Stimulated activated CD8-positive, alpha-beta memory T cell treated with anti-CD3 and anti-CD28 coated beads, Interleukin-7, amount 100 ng/mL, for 48 hours (primary cell): ENCODE results near the gene PYY.
"Not testable (repeated sequence)": the region's sequence is repeated elsewhere in the genome, so short reads cannot be mapped to it uniquely, and the experiment has no call there.

Experiments used
- DNase-seq, 2 donors: peaks; one replicate each; pipeline ENCODE4 v3.0.0-alpha.2; 2020; ENCODE audit warnings: low read depth in 1 of 2; ENCODE audit errors: extremely low read depth in 1 of 2

Gene PYY

DNA sequence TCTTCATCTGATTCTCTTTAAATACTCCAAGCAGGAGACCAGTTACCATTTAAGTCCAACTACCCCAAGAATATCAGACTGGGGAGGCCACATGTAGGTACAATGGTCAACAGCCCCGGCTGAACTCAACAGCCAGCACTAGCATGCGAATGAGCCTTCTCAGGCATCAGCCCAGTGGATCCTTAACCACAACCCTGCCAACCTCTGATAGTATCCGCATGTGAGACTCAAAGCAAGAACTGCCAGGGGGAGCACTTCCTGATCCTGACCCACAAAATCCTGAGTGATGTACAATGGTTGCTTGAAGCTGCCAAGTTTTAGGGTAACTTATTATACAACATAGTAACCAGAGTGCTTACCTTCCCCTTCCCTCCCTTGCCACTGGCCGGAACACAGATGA lies 4.0 kb downstream of the PYY start:
- DNase-seq, result no peak

DNA sequence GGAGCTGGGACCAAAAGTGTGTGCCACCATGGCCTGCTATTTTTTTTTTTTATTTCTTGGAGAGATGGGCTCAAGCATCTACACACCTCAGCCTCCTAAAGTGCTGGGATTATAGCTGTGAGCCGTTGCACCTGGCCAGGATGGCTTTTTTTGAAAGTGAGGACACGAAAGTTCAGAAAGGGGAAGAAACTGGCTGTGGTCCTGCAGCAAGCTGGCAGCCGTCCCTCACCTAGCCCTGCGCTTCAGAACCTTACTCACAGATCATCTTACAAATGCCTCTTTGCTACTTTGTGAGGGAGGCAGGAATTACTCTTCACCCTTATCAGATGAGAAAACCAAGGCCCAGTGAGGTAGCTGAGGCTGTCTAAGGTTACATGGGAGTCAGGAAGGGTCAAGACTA lies 7.0 kb downstream of the PYY start:
- no peak for DNase-seq

DNA sequence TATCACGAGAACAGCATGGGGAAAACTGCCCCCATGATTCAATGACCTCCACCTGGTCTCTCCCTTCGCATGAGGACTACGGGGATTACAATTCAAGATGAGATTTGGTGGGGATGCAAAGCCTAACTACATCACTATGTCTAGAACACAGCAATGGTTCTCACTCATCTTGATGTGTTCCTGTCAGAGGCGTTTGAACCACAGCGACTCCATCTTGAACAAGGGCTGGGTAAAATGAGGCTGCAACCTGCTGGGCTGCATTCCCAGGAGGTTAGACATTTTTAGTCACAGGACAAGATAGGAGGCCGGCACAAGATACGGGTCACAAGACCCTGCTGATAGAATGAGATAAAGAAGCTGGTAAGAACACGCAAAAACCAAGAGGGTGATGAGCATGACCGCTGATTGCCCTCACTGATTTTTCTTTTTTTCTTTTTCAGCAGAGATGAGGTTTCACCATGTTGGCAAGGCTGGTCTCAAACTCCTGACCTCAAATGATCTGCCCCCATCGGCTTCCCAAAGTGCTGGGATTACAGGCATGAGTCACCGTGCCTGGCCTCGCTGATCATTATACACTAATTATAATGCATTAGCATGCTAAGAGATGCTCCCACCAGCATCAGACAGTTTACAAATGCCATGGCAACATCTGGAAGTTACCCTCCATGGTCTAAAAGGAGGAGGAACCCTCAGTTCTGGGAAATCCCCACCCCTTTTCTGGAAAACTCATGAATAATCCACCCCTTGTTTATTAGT lies 8.5 kb downstream of the PYY start:
- no peak for DNase-seq

DNA sequence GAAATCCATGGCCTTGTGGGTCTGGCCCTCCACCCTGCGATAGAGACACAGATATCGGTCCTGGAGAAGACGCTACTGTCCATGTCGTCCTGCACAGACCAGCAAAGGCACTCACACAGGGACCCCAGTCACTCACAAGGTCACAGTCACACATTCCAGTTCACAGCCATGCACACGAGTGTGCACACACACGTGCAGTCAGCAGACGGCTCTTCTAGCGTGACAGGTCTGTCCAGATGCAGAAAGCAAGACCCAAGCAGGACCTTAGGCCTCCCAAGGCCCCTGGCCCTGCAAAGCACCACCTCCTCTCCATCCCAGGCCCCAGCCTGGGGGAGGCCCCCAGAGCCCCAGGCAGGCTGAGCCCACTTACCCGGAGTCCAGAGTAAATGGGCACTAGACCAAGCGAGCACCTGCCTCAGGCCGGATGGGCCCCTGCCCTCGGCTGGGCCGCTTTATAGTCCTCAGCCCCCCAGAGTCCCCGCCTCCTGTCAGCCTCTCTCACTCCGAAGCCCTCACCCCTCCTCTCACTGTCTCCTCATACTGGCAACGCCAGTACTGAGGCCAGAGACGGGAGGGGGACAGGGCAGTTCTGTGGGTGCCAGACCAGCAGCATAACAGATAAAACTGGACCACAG lies 11.6 kb downstream of the PYY start, which contains the start of gene PPY:
Gene PPY (minus strand): TSS at position 426 of the 635 bp plus-strand sequence. CDS start 822 bp downstream, outside the sequence.
- no peak for DNase-seq

DNA sequence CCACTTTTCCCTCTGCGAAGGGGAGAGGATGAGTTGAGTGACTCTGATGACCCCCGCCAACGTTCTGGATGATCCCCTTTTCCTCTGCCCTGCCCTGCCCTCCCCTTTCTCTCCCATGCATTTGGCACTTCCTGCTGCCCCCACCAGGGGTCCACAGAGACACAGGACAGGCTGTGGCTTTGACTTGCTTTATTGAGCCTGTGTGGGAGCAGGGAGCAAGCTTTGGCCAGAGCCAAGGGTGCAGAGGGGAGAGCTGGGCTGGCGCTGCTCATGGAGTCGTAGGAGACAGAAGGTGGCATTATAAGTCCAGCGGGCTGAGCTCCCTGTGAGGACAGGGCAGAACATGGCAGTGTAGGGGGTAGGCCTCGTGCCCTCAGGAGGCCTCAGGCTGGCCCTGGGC lies 13.1 kb downstream of the PYY start:
- DNase-seq, result no peak

DNA sequence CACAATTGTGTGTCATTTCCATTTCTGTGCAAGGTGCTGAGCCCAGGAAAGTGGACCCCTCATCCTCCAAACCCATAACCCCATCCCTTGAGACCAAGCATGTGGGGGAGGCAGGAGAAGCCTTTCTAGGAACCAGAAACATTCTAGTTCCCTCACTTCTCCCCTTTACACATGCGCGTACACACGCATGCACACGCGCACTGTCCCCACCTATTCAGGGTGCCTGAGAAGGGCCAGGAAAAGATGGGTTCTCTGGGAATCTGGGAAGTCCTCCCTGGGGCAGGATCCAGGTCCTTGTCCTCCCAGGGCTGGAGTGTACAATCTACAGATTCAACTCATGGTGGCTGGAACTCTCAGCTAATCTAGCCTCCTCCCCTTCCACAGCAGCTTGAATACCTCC lies 13.9 kb downstream of the PYY start:
- DNase-seq, result no peak

DNA sequence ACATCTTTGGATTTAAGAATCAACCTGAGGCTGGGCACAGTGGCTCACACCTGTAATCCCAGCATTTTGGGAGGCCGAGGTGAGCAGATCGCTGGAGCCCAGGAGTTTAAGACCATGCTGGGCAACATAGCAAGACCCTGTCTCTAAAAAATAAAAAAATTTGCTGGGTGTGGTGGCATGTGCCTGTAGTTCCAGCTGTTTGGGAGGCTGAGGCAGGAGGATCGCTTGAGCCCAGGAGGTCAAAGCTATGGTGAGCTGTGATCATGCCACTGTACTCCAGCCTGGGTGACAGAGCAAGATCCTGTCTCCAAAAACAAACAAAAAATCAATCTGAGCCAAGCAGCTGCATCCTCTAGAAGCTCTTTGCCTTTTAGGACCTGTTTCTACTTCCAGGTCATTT lies 14.3 kb downstream of the PYY start:
- not testable (repeated sequence) for DNase-seq

DNA sequence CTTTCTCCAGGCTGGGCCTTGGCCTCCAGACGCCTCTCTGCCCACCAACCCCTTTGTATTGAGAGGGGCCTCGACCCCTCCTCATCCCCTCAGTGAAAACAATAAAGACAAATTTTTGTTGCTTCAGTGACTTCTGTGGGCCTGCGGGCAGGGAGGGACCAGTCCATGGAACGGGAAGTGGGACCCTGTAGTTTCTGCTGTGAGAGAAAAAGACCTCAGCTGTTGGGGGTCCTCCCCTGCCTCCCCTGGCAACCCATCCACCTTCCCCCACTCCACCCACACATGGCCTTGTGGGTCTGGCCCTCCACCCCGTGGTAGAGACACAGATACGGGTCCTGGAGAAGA lies 14.9 kb downstream of the PYY start:
- no peak for DNase-seq

DNA sequence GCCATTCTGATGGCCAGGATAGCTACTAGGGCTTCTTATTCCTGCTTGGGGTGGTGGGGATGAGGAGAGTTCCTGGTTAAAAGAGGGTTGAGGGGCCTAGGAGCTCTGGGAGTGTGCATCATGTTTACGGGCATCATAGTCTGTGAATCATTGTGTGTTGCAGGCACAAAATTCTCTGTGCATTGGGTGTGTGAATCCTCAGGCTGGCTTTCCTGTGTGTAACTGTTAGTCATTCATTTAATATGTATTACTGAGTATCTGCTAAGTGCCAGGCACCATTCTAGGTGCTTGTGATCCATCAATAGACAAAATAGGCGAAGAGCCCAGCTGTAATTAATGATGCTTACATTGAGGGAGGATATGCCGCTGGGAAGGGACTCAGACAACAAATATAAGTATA lies 17.3 kb downstream of the PYY start:
- no peak for DNase-seq

DNA sequence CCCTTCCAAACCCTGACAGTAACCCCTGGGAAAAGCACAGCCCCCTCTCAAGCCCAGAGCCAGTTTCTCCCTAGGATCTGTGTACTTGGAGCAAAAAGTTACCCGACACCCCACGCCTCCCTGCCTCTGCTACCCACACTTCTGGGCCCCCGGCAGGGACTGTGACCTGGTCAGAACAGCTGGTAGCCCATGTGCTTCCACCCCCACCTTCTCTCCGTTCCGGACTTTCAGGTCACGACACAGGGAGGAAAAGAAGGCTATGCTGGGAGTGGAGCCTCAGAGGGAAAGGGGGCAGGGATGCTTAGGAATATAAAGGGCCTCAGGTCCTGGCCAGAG lies 17.8 kb downstream of the PYY start:
- DNase-seq, result no peak

DNA sequence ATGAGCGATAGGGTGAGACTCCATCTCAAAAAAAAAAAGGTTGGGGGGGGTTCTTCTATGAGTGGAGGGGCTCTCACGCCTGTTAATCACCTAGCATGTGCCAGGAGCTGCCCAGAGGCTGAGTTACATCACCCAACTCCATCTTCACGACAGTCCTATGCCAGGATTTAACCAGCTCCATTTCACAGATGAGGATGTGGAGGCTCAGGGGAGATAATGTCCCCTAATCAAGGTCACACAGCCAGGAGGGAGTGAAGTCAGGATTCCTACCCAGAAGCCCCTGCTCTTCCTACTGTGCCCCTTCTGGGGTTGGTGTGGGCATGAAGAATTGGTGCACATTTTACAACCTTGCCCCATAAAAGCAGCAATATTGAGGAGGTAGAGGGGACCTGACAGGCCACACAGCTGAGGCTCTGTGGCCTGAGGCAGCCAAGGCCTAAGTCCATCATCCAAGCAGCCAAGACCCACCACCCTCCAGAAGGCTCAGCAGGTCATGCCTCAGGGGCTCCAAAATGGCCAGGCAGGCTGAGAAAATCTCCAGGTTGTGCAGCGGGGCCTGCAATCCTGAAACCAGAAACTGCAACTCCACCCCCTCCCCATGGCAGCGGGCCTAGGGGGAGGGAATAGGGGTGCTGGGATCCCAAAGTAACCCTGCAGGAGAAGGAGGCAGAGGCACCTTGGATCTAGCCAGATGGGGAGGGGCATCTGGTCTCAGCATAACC lies 18.4 kb downstream of the PYY start:
- DNase-seq, result no peak

DNA sequence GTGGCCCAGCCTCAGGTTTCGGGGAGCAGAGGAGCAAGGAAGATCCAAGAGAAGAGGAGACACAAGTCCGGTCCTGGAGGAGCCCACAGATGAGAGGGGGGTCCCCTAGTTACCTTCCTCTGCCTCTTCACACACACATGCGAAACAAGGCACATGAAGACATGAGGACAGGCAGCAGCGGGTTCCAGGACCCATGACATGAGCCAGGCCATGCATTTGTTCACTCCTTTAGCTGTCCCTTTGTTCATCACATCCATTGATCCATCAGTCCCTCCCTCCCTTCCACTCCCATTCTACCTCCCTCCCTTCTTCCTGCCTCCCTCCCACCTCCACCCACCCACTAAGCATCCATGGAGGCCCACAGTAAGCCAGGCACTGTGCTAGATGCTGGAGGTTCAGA lies 20.8 kb downstream of the PYY start:
- no peak for DNase-seq

DNA sequence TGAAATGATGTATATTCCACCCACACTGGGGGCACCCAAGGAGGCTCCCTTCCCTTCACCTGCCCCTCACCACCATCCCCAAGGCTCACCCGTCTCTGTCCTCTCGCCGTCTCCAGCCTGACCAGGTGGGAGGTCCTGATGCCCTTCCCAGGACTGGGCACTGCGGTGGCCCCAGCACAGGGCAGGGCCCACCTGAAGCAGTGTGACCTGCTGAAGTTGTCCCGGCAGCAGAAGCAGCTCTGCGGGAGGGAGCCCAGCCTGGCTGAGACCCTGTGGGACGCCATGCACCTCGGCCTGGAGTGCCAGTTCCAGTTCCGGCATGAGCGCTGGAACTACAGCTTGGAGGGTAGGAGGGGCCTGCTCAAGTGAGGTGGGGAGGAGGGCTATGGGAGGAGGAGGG lies 21.4 kb downstream of the PYY start:
- DNase-seq, result no peak

DNA sequence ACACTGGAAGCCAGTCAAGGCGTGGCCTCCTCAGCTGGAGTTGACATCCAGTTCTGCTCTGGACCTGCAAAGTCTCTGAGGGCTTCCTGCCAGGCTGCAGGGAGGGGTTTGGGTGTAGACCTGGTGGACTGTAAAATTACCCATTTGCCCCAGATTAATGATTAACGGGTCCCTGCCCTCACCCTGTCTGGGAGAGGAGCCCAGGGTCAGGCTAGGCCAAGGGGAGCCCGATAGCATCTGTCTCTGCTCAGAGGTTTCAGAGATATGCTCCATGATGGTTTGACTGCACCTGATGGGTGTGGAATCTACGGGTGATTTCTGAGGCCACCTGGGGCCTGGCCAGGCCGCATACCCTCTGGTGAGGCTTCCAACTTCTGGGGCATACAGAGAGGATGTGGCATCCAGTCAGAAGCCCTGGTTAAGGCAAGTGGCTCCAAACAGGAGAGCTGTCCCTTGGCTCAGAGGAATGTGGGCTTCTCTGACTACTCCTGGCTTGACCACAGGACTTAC lies 22.6 kb downstream of the PYY start:
- DNase-seq, result no peak

DNA sequence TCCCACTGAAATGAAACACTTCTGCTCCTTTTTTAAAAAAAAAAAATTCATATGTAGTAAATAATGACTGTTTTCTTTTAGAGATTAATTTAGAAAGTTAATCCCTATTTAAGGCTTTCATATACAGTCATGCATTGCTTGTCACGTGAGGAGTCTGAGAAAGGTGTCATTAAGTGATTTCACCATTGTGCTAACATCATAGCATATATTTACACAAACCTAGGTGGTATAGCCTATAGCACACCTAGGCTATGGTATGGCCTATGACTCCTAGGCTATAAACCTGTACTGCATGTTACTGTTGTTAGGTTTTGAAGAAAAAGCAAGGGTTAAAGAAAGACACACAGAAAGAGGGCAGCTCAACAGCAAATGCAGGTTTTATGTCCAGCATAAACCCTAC lies 25.1 kb downstream of the PYY start:
- no peak for DNase-seq

DNA sequence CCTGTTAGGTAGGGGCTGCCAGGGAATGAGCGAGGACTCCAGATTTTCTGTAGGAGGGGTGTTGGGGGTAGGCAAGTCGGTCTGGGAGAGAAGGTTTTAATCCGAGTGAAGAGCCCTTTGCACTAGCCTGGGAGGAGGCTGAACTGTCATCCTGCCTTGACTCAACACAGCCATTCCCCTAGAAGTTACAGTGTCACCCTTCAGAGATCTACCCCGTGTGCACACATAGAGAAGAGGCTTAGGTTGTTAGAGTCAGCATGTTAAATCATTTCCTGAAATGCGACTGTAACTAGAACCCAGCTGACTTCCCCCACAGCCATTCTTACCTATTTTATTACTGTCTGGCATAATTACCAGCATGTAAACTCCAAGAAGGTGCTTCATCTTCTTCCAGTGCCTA lies 25.8 kb downstream of the PYY start:
- DNase-seq, result not testable (repeated sequence)

DNA sequence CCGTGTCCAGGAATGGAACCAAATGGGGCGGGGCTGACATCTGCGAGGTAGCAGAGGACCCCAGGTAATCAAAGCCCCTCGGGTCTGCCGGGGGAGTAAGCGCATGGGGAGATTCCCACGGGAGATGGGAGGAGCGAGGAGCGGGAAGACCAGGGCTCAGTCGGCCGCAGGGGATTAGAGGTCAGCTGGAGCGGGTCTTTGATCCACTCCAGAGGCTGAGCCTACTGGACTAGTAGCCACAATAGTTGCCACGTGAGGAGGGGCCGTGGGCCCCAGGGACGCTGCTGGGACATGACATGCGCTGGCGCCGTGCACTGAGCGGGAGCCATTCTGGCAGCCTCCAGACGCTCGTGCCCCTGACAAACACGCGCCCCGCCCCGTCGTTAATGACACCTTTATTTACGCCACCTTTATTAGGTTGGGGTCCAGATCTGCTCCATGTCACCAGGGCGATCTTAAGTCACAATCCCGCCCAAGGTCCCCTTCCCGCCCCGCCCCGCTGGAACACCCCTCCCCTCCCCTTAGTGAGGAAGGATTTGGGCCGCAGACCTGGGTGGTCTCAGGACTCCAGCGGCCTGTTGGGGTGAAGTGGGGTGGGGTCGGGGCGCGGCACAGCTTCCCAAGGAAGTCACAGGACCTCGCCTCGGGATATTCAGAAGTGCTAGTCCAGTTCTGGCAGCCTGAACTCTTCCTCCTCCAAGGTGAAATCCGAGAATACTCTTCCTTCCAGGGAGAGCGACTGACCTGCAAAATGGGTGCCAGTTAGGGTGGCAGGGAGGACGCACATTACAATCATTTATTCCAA lies 26.5 kb downstream of the PYY start:
- DNase-seq, result no peak

DNA sequence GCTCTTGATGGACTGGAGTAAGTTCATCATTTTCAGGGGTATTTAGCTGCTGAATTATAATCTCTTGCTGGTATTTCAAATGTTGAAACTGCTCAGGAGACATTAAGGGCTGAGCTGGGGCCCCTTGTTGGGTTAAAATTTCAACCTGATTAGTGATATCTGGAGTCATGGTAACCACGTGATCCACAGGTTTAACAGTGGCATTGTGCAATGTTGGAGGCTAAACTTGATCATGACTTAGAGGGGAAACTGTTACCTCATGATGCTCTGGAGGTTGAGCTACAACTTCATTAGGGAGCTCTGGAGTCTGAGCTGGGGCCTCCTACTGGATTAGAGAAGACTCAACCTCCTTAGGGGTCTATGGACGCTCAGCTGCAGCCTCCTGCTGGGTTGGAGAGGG lies 29.2 kb downstream of the PYY start:
- DNase-seq, result no peak

DNA sequence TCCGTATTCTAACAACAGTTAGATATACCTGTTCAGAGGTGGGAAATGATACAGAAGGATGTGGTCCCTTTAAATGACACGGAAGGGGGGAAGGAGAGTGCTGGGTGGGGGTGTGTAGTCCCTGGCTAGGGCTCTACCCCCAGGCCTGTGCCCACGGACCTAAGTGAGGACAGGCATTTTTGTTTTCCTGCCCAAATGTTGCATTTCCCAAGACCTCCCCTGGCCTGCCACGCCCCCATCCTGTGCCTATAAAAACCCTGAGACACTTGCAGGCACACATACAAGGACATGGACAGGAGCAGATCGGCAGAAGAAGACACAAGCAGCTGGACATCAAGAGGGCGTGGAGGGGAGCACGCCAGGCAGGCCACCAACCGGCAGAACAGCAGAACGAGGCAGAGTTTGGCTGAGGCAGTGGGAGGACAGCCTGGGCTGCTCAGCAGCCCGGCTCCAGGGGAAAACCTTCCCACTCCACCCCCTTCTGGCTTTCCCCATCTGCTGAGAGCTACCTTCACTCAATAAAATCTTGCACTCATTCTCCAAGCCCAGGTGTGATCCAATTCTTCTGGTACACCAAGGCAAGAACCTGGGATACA lies 33.1 kb downstream of the PYY start:
- DNase-seq, result no peak

DNA sequence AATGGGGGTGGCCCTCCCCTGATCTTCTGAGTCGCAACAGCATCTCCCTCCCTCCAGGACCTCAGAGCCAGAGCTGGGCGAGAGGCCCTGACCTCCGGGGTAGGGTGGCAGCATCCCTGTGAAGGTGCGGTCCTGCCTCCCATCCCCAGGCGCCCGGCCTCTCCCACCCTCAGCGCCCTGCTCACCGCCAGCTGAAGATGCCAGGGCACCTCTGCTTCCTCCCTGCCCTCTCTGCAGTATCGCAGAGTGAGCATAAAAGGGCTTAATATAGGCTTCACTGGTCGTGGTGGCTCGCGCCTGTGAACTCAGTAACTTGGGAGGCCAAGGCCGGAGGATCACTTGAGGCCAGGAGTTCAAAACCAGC lies 35.7 kb downstream of the PYY start:
- no peak for DNase-seq
